ENCODE data around the gene PTPRU.

The PTPRU gene

DNA sequence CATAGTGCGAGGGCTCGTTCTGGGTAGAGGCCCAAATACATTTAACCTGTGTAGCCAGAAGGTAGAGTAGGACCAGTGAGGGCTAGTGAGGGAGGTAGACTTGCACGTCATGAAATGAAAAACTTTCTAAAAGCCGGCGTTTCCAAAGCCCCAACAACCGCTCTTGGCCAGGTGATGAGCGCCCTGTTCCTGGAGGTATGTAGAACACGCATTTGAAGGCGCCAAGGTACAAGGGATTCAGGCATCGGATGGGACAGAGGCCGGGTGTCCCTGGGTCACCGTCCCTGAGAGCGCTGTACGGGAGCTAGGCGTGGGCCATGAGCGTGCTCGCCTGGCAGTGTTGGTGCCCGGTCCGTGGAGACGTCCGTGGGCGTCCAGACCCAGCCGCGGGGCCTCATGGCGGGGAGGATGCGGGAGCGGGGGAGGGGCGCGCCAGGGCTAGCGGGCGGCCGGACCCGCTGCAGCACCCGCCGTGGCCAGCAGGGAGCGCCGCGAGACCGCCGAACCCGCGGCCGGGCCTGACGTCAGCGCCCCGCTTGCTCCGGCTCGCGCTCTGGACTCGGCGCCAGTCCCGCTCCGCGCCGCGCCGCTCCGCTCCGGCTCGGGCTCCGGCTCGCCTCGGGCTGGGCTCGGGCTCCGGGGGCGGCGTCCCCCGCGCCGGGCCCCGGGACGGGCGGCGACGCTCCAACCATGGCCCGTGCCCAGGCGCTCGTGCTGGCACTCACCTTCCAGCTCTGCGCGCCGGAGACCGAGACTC, at the start of gene PTPRU:
Gene PTPRU (plus strand): TSS at position 568 of the 757 bp plus-strand sequence. CDS start 123 bp downstream, at position 691.
- DNase-seq (ENCODE audit: low spot score) (peak; percentile 92), FAIRE-seq (peak; percentile 23)

GRCh38 chr1:29186707-29187106, 49.6 kb upstream of the PTPRU start:
- FAIRE-seq = no peak
- no peak for DNase-seq (ENCODE audit: low spot score)

- DNase-seq (ENCODE audit: low spot score) (no peak), FAIRE-seq (no peak)
These were observed 45.6 kb upstream of the PTPRU start for GRCh38 chr1:29190718-29191117.

- FAIRE-seq (no peak), DNase-seq (ENCODE audit: low spot score) (no peak)
These were observed 42.4 kb upstream of the PTPRU start for GRCh38 chr1:29193879-29194455.

DNA sequence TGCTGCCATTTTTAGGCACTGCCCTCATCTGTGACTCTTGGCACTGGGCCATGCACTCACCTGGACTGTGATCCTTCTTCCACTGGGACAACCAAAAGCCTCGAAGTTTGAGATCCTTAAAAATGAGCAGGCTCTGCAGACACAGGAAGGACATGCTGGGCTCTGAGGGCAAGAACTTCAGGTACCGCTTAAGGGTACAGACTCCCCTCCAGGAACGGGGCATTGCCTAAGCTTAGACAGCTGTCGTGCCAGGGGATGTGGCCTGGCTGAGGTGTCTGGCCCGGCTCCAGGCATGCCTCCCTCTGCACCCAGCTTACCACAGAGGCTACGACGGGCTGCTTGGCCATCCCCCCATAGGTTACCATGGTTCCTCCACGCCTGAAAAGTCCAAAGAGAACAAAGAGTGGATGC, 40.4 kb upstream of the PTPRU start:
- no peak for FAIRE-seq
- DNase-seq (ENCODE audit: low spot score) = no peak

GRCh38 chr1:29196863-29197589, 39.3 kb upstream of the PTPRU start:
- DNase-seq (ENCODE audit: low spot score) (no peak), FAIRE-seq (no peak)

- DNase-seq (ENCODE audit: low spot score) (peak; percentile 33), FAIRE-seq (no peak)
These were observed 38.8 kb upstream of the PTPRU start for GRCh38 chr1:29197590-29197924.

DNA sequence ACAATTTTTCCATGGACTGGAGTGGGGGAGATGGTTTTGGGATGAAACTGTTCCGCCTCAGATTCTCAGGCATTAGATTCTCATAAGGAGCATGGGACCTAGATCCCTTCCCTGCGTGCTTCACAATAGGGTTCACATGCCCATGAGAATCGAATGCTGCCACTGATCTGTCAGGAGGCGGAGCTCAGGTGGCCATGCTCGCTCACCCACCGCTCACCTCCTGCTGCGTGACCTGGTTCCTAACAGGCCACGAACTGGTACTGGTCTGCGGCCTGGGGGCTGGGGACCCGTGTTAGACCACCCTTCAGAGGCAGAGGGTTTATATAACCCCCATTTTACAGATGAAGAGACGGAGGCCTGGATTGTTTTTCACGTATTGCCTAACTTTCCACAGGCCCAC, 38.3 kb upstream of the PTPRU start:
- DNase-seq (ENCODE audit: low spot score) (no peak), FAIRE-seq (no peak)

DNA sequence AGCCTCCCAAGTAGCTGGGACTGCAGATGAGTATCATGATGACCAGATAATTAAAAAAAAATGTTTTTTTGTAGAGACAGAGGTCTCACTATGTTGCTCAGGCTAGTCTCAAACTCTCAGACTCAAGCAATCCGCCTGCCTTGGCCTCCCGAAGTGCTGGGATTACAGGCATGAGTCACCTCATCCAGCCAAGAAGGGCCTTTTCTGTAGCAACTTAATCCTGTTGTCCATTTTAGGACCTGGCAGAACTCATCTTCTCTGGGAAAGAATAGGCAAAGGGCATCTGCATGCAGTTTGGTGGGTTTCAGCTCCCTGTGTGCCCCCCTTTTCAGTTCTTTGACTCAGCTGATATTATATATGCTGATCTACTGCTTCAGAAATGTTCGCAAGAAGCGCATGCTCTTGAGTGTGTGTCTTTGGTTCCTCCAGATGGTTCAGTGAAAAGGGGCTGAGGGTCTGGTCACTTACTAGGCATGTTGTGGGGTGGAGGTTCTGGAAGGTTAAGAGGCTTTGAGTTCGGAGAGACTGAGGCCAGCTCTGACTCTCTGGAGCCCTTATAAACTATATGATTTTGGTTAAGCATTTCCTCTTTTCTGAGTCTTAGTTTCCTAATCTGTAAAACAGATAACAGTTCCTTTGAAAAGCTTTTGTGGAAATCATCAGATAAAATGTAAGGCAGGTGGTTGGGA, 35.3 kb upstream of the PTPRU start:
- DNase-seq (ENCODE audit: low spot score) = no peak
- no peak for FAIRE-seq

- no peak for DNase-seq (ENCODE audit: low spot score)
These were observed 34.7 kb upstream of the PTPRU start for GRCh38 chr1:29201595-29202051.

GRCh38 chr1:29202053-29202452, 34.3 kb upstream of the PTPRU start:
- DNase-seq (ENCODE audit: low spot score) = no peak
- FAIRE-seq = no peak

More at GRCh38 chr1:29201595-29202051, 34.7 kb upstream of the PTPRU start:
- no peak for FAIRE-seq

GRCh38 chr1:29202584-29203340, 33.6 kb upstream of the PTPRU start:
- FAIRE-seq (peak; percentile 95), DNase-seq (ENCODE audit: low spot score) (peak; percentile 91)

- no peak for FAIRE-seq
- no peak for DNase-seq (ENCODE audit: low spot score)
These were observed 27.9 kb upstream of the PTPRU start for GRCh38 chr1:29208442-29208841.

DNA sequence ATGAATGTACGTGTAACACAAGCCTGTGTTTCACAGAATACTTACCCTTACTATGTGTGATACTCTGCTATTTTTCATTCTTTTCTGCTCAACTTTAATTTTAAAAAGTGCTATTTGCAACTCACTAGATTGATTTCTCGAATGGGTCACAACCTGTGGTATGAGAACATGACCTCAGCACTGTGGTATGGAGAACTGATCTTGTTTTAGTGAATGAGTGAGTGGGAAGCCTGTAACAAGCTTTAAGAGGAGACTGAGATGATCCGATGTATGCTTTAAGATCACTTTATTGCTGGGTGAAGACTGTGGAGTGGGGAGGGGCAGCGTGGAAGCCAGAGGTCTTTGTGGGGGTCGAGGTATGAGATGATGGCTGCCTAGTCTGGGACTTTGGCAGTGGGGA, 27.1 kb upstream of the PTPRU start:
- DNase-seq (ENCODE audit: low spot score) = no peak

GRCh38 chr1:29210278-29211085, 25.8 kb upstream of the PTPRU start:
- FAIRE-seq (no peak), DNase-seq (ENCODE audit: low spot score) (no peak)

More for the DNA sequence above, 27.1 kb upstream of the PTPRU start:
- FAIRE-seq = no peak

DNA sequence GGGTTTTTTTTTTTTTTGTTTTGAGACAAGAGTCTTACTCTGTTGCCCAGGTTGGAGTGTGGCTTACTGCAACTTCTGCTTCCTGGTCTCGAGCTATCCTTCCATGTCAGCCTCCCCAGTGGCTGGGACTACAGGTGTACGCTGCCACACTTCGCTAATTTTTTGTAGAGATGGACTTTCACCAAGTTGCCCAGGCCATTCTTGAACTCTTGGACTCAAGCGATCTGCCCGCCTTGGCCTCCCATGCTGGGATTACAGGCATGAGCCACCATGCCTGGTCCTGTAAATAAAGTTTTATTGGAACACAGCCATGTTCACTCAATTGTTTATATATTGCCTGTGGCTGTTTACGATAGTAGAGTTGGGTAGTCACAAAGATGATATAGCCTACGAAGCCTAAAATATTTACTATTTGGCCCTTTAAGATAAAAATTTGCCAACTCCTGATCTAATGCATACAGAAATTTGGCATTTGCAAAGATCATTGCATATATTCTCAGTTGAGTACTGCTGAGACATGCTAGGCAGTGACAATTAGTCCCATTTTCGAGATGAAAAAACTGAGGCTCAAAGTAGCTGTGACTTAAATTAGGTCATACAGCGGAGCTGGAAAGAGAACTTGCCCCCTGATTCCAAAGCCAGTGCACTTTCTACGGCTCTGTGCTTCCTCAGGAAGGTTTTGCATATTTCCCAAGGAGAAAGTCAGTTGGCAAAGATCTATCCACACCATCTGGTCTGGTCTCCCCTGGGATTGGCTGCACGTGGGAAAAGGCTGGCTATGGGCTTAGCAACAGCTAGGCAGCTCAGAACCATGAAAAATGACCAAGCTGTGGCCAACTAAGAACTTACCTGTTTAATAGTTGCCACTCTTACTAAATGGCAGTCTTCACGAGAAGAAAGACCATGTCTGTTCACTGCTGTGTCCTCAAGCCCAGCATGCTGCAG, 25.0 kb upstream of the PTPRU start:
- FAIRE-seq = no peak
- DNase-seq (ENCODE audit: low spot score) = no peak

DNA sequence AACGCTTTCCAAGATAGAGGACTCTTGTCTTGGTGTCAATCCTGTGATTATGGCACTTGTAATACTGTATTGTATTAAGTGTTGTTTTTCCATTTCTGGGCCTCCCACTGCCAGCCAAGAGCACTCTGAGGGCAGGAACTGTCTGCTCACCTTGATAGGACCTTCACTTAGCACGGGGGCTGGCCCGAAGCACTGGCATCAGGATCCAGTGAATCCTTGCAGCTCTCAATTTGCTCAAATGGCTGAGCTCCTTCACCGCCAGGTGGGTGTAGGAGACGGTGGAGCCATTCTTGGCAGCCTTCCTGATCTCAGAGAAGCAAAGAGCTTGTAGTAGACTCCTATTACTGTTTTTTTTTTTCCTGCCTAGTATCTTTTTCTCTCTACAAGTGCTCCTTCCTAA, 23.3 kb upstream of the PTPRU start:
- DNase-seq (ENCODE audit: low spot score) (no peak), FAIRE-seq (no peak)

DNA sequence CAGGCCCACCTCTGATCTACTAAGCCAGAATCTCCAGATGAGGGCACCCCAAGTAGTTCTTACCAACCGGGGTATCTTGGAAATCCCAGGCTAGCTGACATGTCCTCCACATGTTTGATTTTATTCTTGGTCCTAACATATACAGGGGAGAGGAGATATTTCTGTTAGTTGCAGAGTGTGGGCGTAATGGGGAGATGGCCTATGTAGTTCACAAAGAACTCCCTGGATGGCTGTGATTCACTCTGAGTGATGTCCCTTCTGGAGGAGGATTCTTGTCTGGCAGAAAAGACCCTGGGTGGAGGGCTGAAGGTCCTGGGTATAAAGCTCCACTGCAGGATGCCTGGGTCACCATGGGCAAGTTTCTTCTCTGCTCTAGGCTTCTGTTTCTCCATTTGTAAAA, 18.7 kb upstream of the PTPRU start:
- DNase-seq (ENCODE audit: low spot score) = no peak

GRCh38 chr1:29218223-29218622, 18.1 kb upstream of the PTPRU start:
- no peak for DNase-seq (ENCODE audit: low spot score)
- no peak for FAIRE-seq

More for the DNA sequence above, 18.7 kb upstream of the PTPRU start:
- no peak for FAIRE-seq

Data from urothelium cell line (cell line).